Right lobe of liver (tissue), 4 donors: ENCODE data around the gene KDSR.

Experiments used
- POLR2A ChIP-seq: fragments of 450-650 bp; IDR thresholded peaks from one replicate; pipeline ENCODE4 v1.6.1; 2017; ENCODE audit warnings: antibody characterized with exemption, mild to moderate bottlenecking
- TF ChIP-seq, protein P1 (sequence below), 4 donors: fragments of 200-600 bp in 3 of 4; fragments of 450-650 bp in 1 of 4; IDR thresholded peaks; one replicate each; pipeline versions ENCODE4 v1.5.1 to v1.8.0; 2016 to 2022; ENCODE audit warnings: antibody characterized with exemption in 4 of 4, mild to moderate bottlenecking in 2 of 4
- donor health status: DM: no; HTN: no; CAD: no.
- donor health status: DM: no; HTN: no; CAD: no.
- donor health status: DM: no; HTN: yes; CAD: no.

DNA sequence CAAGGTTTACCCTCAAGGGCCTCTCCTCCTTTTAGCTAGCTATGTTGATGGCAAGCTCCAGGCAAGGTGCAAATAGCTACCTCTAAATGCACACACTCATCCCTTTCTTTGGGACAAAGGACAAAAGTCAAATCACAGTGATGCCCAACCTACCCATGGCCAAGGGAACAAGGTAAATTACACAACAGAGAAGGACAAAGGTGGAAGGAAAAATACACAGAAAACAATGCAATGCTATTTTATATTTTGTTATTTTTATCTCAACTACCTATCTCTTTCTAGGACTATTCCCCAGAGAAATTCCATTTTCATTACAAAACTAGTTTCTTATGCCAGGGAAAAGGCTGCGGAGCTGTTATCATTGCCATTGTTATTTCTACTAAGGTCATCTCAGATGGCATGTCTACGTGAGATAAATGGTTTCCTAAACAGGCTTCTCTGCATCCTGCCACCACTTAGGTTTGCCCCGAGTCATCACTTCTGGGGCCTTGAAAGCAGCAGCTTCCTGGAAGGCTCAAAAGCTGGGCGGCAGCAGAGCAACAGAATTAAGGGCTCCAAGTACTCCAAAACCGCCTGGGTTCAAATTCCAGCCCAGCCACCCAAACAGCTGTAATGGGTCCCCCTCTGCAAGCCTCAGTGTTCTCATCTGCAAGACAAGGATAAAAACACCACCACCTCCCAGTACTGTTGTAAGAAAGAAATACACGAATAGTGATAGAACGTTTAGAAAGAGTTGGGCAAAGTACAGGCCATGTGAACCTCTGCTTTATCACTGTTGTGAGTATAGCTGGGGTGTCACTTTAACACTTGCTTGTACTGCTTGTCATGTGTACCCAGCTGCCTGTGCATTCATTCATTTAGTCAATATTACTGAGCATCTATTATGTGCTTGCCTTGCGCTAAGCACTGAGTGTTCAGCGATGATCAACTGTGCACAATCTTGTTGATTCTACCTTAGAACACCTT, 68.3 kb downstream of the KDSR start:
- TF ChIP-seq, protein P1, sequence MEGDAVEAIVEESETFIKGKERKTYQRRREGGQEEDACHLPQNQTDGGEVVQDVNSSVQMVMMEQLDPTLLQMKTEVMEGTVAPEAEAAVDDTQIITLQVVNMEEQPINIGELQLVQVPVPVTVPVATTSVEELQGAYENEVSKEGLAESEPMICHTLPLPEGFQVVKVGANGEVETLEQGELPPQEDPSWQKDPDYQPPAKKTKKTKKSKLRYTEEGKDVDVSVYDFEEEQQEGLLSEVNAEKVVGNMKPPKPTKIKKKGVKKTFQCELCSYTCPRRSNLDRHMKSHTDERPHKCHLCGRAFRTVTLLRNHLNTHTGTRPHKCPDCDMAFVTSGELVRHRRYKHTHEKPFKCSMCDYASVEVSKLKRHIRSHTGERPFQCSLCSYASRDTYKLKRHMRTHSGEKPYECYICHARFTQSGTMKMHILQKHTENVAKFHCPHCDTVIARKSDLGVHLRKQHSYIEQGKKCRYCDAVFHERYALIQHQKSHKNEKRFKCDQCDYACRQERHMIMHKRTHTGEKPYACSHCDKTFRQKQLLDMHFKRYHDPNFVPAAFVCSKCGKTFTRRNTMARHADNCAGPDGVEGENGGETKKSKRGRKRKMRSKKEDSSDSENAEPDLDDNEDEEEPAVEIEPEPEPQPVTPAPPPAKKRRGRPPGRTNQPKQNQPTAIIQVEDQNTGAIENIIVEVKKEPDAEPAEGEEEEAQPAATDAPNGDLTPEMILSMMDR (IDR thresholded peaks at IDR 0.05) = no peak
- no peak for TF ChIP-seq POLR2A
